Measurements from ENCODE around the gene CDK1. TPM values are rescaled to one million over a fixed set of nuclear protein-coding genes. Genes with fewer than 3 reads are reported as not detected.

Gene CDK1
- total and polyA plus RNA-seq, 10 of the 15 experiments (the other 5 are each of a cell fraction or from before 2014, with no cell fraction given) = 81.5 to 361 (median 133) TPM

DNA sequence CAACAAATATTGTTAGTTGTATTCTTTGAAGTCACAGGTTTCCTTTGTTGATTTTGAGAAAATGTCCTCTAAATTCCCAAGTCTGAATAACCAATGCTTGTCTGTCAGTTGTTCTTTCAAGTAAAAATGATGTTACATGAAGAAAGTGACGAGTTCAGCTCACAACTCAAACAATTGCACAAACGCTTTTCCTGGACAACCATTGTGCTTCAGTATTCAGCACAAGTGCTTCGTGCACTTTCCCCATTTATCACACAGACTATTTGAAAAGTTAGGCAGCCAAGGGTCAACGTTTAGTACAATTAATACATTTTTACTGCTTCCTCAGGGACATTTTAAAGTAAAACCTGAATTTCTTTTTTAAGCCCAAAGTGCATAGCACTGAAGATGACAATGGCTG, 44.5 kb downstream of the CDK1 start:
- no peak overlapping the region for H3K27ac ChIP-seq (ENCODE audit: control insufficient read depth, insufficient read depth)
- intact Hi-C loops (cut with micrococcal nuclease; ENCODE audit: unreplicated experiment) (no loop called here), in situ Hi-C loops (cut with MboI) (loop anchor here (25.0 kb wide), 1 partner anchor 1014 kb away; no protein-coding TSS in a partner anchor)
- no peak for ATAC-seq
- H3K27me3 ChIP-seq (replicated peaks in 1 of 2; ENCODE audit: control insufficient read depth in 2 of 2, insufficient read depth in 2 of 2, low read length in 1 of 2) = no peaks in the 10 kb centered on the region; a peak in 1 of 4 replicates
- no peak overlapping the region for H3K9ac ChIP-seq (ENCODE audit: control insufficient read depth, insufficient read depth, low read length)
- H3K9me3 ChIP-seq (replicated peaks; ENCODE audit: control insufficient read depth, insufficient read depth, low read length) = no peaks in the 10 kb centered on the region
- ChIA-PET CTCF (interaction anchor here (1.2 kb wide), 1 partner anchor 910 kb away, joined by 3 read pairs; no protein-coding TSS in a partner anchor), RAD21 (ENCODE audit: unreplicated experiment) (no interaction called here), POLR2A (no interaction called here), SMC1A (ENCODE audit: uncharacterized antibody, unreplicated experiment) (interaction anchor here (0.8 to 1.2 kb wide), 2 partner anchors 86 to 910 kb away, joined by 3 read pairs; no protein-coding TSS in a partner anchor)
- no peak for FAIRE-seq
- 21% methylated on average over 4 of the region's 4 CpGs for WGBS (ENCODE audit: insufficient coverage, insufficient replicate concordance, low lambda C conversion rate, missing lambda C conversion rate)
- no peaks in the 10 kb centered on the region for H4K20me1 ChIP-seq (ENCODE audit: control insufficient read depth, insufficient read depth)
- no peaks in the 10 kb centered on the region for H3K4me1 ChIP-seq (ENCODE audit: control insufficient read depth, insufficient read depth, low read length)
- no TSS peak for BruUV-seq (replicated peaks)
- no peak overlapping the region for H3K4me3 ChIP-seq
- no peaks in the 10 kb centered on the region for H3K79me2 ChIP-seq (ENCODE audit: control insufficient read depth, insufficient read depth, low read length)
- DNase-seq (ENCODE audit: low read depth, low spot score) = no peak
- H2AFZ ChIP-seq (ENCODE audit: control insufficient read depth, low read depth, low read length) = no peak overlapping the region
- no peak overlapping the region for H3K4me2 ChIP-seq (ENCODE audit: control insufficient read depth, insufficient read depth)
- H3K36me3 ChIP-seq (ENCODE audit: control insufficient read depth in 2 of 2, insufficient read depth in 2 of 2, low read length in 1 of 2) = no peaks in the 10 kb centered on the region
- no peak for TF ChIP-seq TCF3 (IDR thresholded peaks at IDR 0.05; ENCODE audit: borderline replicate concordance, insufficient read depth, low read depth, low read length)
- TF ChIP-seq, protein P1, sequence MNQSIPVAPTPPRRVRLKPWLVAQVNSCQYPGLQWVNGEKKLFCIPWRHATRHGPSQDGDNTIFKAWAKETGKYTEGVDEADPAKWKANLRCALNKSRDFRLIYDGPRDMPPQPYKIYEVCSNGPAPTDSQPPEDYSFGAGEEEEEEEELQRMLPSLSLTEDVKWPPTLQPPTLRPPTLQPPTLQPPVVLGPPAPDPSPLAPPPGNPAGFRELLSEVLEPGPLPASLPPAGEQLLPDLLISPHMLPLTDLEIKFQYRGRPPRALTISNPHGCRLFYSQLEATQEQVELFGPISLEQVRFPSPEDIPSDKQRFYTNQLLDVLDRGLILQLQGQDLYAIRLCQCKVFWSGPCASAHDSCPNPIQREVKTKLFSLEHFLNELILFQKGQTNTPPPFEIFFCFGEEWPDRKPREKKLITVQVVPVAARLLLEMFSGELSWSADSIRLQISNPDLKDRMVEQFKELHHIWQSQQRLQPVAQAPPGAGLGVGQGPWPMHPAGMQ (IDR thresholded peaks at IDR 0.05; ENCODE audit: borderline replicate concordance) = no peak
- no peak for TF ChIP-seq SMAD5 (IDR thresholded peaks at IDR 0.05; ENCODE audit: low read depth)
- TF ChIP-seq NR2C1 (IDR thresholded peaks at IDR 0.05) = no peak
- TF ChIP-seq, protein P2, sequence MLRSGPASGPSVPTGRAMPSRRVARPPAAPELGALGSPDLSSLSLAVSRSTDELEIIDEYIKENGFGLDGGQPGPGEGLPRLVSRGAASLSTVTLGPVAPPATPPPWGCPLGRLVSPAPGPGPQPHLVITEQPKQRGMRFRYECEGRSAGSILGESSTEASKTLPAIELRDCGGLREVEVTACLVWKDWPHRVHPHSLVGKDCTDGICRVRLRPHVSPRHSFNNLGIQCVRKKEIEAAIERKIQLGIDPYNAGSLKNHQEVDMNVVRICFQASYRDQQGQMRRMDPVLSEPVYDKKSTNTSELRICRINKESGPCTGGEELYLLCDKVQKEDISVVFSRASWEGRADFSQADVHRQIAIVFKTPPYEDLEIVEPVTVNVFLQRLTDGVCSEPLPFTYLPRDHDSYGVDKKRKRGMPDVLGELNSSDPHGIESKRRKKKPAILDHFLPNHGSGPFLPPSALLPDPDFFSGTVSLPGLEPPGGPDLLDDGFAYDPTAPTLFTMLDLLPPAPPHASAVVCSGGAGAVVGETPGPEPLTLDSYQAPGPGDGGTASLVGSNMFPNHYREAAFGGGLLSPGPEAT (IDR thresholded peaks at IDR 0.05; ENCODE audit: low read depth) = no peak
- TF ChIP-seq, protein P3, sequence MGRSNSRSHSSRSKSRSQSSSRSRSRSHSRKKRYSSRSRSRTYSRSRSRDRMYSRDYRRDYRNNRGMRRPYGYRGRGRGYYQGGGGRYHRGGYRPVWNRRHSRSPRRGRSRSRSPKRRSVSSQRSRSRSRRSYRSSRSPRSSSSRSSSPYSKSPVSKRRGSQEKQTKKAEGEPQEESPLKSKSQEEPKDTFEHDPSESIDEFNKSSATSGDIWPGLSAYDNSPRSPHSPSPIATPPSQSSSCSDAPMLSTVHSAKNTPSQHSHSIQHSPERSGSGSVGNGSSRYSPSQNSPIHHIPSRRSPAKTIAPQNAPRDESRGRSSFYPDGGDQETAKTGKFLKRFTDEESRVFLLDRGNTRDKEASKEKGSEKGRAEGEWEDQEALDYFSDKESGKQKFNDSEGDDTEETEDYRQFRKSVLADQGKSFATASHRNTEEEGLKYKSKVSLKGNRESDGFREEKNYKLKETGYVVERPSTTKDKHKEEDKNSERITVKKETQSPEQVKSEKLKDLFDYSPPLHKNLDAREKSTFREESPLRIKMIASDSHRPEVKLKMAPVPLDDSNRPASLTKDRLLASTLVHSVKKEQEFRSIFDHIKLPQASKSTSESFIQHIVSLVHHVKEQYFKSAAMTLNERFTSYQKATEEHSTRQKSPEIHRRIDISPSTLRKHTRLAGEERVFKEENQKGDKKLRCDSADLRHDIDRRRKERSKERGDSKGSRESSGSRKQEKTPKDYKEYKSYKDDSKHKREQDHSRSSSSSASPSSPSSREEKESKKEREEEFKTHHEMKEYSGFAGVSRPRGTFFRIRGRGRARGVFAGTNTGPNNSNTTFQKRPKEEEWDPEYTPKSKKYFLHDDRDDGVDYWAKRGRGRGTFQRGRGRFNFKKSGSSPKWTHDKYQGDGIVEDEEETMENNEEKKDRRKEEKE (IDR thresholded peaks at IDR 0.05) = no peak
- TF ChIP-seq, protein P4, sequence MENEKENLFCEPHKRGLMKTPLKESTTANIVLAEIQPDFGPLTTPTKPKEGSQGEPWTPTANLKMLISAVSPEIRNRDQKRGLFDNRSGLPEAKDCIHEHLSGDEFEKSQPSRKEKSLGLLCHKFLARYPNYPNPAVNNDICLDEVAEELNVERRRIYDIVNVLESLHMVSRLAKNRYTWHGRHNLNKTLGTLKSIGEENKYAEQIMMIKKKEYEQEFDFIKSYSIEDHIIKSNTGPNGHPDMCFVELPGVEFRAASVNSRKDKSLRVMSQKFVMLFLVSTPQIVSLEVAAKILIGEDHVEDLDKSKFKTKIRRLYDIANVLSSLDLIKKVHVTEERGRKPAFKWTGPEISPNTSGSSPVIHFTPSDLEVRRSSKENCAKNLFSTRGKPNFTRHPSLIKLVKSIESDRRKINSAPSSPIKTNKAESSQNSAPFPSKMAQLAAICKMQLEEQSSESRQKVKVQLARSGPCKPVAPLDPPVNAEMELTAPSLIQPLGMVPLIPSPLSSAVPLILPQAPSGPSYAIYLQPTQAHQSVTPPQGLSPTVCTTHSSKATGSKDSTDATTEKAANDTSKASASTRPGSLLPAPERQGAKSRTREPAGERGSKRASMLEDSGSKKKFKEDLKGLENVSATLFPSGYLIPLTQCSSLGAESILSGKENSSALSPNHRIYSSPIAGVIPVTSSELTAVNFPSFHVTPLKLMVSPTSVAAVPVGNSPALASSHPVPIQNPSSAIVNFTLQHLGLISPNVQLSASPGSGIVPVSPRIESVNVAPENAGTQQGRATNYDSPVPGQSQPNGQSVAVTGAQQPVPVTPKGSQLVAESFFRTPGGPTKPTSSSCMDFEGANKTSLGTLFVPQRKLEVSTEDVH (IDR thresholded peaks at IDR 0.05; ENCODE audit: low read depth, partially characterized antibody) = no peak
- no peak for TF ChIP-seq GABPA (IDR thresholded peaks at IDR 0.05; ENCODE audit: low read depth)
- no peak for TF ChIP-seq RCOR1 (conservative IDR thresholded peaks at IDR 0.05; ENCODE audit: low read depth, low read length)
- no peak for TF ChIP-seq SREBF2 (IDR thresholded peaks at IDR 0.05; ENCODE audit: low read length)
- TF ChIP-seq, protein P5, sequence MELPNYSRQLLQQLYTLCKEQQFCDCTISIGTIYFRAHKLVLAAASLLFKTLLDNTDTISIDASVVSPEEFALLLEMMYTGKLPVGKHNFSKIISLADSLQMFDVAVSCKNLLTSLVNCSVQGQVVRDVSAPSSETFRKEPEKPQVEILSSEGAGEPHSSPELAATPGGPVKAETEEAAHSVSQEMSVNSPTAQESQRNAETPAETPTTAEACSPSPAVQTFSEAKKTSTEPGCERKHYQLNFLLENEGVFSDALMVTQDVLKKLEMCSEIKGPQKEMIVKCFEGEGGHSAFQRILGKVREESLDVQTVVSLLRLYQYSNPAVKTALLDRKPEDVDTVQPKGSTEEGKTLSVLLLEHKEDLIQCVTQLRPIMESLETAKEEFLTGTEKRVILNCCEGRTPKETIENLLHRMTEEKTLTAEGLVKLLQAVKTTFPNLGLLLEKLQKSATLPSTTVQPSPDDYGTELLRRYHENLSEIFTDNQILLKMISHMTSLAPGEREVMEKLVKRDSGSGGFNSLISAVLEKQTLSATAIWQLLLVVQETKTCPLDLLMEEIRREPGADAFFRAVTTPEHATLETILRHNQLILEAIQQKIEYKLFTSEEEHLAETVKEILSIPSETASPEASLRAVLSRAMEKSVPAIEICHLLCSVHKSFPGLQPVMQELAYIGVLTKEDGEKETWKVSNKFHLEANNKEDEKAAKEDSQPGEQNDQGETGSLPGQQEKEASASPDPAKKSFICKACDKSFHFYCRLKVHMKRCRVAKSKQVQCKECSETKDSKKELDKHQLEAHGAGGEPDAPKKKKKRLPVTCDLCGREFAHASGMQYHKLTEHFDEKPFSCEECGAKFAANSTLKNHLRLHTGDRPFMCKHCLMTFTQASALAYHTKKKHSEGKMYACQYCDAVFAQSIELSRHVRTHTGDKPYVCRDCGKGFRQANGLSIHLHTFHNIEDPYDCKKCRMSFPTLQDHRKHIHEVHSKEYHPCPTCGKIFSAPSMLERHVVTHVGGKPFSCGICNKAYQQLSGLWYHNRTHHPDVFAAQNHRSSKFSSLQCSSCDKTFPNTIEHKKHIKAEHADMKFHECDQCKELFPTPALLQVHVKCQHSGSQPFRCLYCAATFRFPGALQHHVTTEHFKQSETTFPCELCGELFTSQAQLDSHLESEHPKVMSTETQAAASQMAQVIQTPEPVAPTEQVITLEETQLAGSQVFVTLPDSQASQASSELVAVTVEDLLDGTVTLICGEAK (IDR thresholded peaks at IDR 0.05; ENCODE audit: borderline replicate concordance) = no peak

Measured in GM12878 (cell line).